ENCODE data around the gene LRP1B. TPM values are rescaled to one million over a fixed set of nuclear protein-coding genes. Genes with fewer than 3 reads are reported as not detected.
A peak's percentile ranks its signal among the peaks of the same experiment; 100 is the strongest.

Gene LRP1B
- total and polyA plus RNA-seq, 2 donors (not counting 1 experiment from before 2014, with no cell fraction given): under 0.01 to 0.01 TPM

DNA sequence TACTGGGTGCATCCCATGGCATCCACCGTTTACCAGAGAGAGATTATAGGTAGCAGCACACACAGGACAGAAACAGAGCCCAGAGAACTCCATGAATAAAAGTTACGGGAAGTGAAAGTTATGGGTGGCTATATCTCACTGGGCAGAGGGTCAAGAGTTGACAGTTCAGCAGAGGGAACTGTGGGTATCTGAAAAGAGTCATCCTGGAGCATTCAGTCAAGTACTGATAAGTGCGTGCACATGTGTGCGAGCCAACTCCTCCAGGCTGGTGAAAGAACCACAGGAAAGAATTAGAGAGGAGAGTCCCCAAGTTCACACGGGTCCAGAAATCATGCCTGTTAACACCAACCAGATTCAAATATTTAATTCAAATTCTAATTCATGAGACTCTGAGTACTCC lies 1588.2 kb downstream of the LRP1B start:
- no peaks in the 10 kb centered on the region for H4K20me1 ChIP-seq (ENCODE audit: control insufficient read depth, extremely low read depth, insufficient read depth, low read length)
- no peak overlapping the region for H2AFZ ChIP-seq (ENCODE audit: low read length)
- H3K36me3 ChIP-seq (ENCODE audit: control insufficient read depth, insufficient read depth, low read length): no peaks in the 10 kb centered on the region
- no peaks in the 10 kb centered on the region for H3K9me3 ChIP-seq (ENCODE audit: control insufficient read depth, insufficient read depth, low read depth, low read length)
- no peak overlapping the region for H3K9ac ChIP-seq (ENCODE audit: insufficient read depth, low read length)
- no peak overlapping the region for H3K4me3 ChIP-seq (replicated peaks in 1 of 4; ENCODE audit: control extremely low read depth in 1 of 4, insufficient read depth in 1 of 4, low read depth in 3 of 4, low read length in 4 of 4)
- no peak overlapping the region for H3K4me2 ChIP-seq (ENCODE audit: extremely low read depth, insufficient read depth, low read length)
- DNase-seq (ENCODE audit: low read depth in 2 of 2): no peak
- no peaks in the 10 kb centered on the region for H3K79me2 ChIP-seq (ENCODE audit: control insufficient read depth, insufficient read depth, low read length)
- no peaks in the 10 kb centered on the region for H3K27me3 ChIP-seq (ENCODE audit: control insufficient read depth, insufficient read depth, low read length)
- no peak overlapping the region for H3K27ac ChIP-seq (ENCODE audit: insufficient read depth, low read length)
- no peaks in the 10 kb centered on the region for H3K4me1 ChIP-seq (ENCODE audit: control insufficient read depth, extremely low read depth, insufficient read depth, low read length)
- TF ChIP-seq, protein P1, sequence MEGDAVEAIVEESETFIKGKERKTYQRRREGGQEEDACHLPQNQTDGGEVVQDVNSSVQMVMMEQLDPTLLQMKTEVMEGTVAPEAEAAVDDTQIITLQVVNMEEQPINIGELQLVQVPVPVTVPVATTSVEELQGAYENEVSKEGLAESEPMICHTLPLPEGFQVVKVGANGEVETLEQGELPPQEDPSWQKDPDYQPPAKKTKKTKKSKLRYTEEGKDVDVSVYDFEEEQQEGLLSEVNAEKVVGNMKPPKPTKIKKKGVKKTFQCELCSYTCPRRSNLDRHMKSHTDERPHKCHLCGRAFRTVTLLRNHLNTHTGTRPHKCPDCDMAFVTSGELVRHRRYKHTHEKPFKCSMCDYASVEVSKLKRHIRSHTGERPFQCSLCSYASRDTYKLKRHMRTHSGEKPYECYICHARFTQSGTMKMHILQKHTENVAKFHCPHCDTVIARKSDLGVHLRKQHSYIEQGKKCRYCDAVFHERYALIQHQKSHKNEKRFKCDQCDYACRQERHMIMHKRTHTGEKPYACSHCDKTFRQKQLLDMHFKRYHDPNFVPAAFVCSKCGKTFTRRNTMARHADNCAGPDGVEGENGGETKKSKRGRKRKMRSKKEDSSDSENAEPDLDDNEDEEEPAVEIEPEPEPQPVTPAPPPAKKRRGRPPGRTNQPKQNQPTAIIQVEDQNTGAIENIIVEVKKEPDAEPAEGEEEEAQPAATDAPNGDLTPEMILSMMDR (conservative IDR thresholded peaks at IDR 0.05 in 1 of 2, IDR thresholded peaks at IDR 0.05 in 1 of 2; ENCODE audit: low read depth in 1 of 2, low read length in 2 of 2): no peak

DNA sequence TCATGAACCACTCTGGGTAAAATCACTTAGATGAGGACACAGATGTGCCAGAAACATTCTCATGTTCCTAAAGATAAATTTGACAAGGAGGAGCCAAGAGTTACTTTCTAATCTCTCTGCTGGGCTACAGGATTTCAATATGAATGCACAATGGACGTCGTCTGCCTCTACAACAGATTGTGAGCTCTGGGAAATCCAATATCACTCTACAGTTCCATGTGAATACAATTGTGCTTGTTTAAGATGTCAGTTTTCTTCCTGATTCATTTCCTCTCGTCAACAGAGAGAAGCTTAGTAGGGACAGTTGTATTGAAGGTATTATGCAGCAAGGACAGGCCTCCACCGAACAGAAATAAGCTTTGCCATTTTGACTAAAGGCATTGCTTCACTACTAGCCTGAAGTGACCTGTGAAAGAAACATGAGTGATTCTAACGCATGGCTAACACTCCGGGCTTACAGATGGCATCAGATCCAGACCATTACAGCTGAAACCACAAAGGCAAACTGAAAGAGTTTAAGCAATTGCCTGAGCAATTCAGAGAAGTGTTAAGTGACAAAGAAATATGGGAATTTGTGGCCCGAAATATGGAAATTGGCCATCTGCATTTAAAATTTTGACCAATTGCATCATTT lies 1591.5 kb downstream of the LRP1B start:
- H3K4me1 ChIP-seq (ENCODE audit: control insufficient read depth, extremely low read depth, insufficient read depth, low read length): no peaks in the 10 kb centered on the region
- H3K27me3 ChIP-seq (ENCODE audit: control insufficient read depth, insufficient read depth, low read length): no peaks in the 10 kb centered on the region
- H3K27ac ChIP-seq (ENCODE audit: insufficient read depth, low read length): no peak overlapping the region
- DNase-seq (ENCODE audit: low read depth in 2 of 2): peak; percentile 7 to 35
- H3K4me2 ChIP-seq (ENCODE audit: extremely low read depth, insufficient read depth, low read length): no peak overlapping the region
- H3K79me2 ChIP-seq (ENCODE audit: control insufficient read depth, insufficient read depth, low read length): no peaks in the 10 kb centered on the region
- H3K9ac ChIP-seq (ENCODE audit: insufficient read depth, low read length): no peak overlapping the region
- no peaks in the 10 kb centered on the region for H4K20me1 ChIP-seq (ENCODE audit: control insufficient read depth, extremely low read depth, insufficient read depth, low read length)
- no peaks in the 10 kb centered on the region for H3K36me3 ChIP-seq (ENCODE audit: control insufficient read depth, insufficient read depth, low read length)
- TF ChIP-seq, protein P1 (conservative IDR thresholded peaks at IDR 0.05 in 1 of 2, IDR thresholded peaks at IDR 0.05 in 1 of 2; ENCODE audit: low read depth in 1 of 2, low read length in 2 of 2): no peak
- TF ChIP-seq EZH2 (IDR thresholded peaks at IDR 0.05; ENCODE audit: low read length, missing control alignments): no peak
- H3K9me3 ChIP-seq (ENCODE audit: control insufficient read depth, insufficient read depth, low read depth, low read length): no peaks in the 10 kb centered on the region
- H2AFZ ChIP-seq (ENCODE audit: low read length): no peak overlapping the region
- no peak overlapping the region for H3K4me3 ChIP-seq (replicated peaks in 1 of 4; ENCODE audit: control extremely low read depth in 1 of 4, insufficient read depth in 1 of 4, low read depth in 3 of 4, low read length in 4 of 4)

DNA sequence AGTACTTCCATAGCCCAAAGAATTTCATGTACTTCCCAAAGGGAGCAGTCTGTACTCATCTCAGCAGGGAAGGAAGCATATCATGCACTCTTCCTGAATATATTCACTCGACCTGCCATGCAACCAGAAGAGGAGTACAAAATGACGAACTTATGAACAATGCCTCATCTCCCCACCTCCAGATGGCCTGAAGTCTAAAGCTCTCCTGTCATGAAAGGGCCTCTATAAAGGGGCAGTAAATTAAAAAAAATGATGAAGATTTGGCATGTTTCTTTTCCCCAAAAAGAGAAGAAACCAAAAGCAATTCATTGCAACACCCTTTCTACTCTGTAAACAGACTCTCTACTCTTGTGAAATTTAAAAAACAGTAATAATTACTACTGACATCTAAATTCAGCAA lies 1601.1 kb downstream of the LRP1B start:
- no peaks in the 10 kb centered on the region for H3K79me2 ChIP-seq (ENCODE audit: control insufficient read depth, insufficient read depth, low read length)
- H3K4me1 ChIP-seq (ENCODE audit: control insufficient read depth, extremely low read depth, insufficient read depth, low read length): no peaks in the 10 kb centered on the region
- H3K4me2 ChIP-seq (ENCODE audit: extremely low read depth, insufficient read depth, low read length): no peak overlapping the region
- no peak overlapping the region for H3K27ac ChIP-seq (ENCODE audit: insufficient read depth, low read length)
- H3K27me3 ChIP-seq (ENCODE audit: control insufficient read depth, insufficient read depth, low read length): no peaks in the 10 kb centered on the region
- TF ChIP-seq, protein P1 (conservative IDR thresholded peaks at IDR 0.05 in 1 of 2, IDR thresholded peaks at IDR 0.05 in 1 of 2; ENCODE audit: low read depth in 1 of 2, low read length in 2 of 2): no peak
- no peak for TF ChIP-seq EZH2 (IDR thresholded peaks at IDR 0.05; ENCODE audit: low read length, missing control alignments)
- H3K9me3 ChIP-seq (ENCODE audit: control insufficient read depth, insufficient read depth, low read depth, low read length): no peaks in the 10 kb centered on the region
- no peaks in the 10 kb centered on the region for H3K36me3 ChIP-seq (ENCODE audit: control insufficient read depth, insufficient read depth, low read length)
- H3K4me3 ChIP-seq (replicated peaks in 1 of 4; ENCODE audit: control extremely low read depth in 1 of 4, insufficient read depth in 1 of 4, low read depth in 3 of 4, low read length in 4 of 4): no peak overlapping the region
- no peaks in the 10 kb centered on the region for H4K20me1 ChIP-seq (ENCODE audit: control insufficient read depth, extremely low read depth, insufficient read depth, low read length)
- DNase-seq (ENCODE audit: low read depth in 2 of 2): peak in 1 of 2 donors; percentile 22
- H3K9ac ChIP-seq (ENCODE audit: insufficient read depth, low read length): no peak overlapping the region
- H2AFZ ChIP-seq (ENCODE audit: low read length): no peak overlapping the region

Measured in fibroblast of lung (primary cell).